ENCODE measurements around the gene C21orf58. TPM values are rescaled to one million over a fixed set of nuclear protein-coding genes. Genes with fewer than 3 reads are reported as not detected.

Gene C21orf58
- total RNA-seq, 1 experiment from 2014 or later: 10.8 TPM

- H3K4me2 ChIP-seq (ENCODE audit: low read length): no peak overlapping the region
- RAD21 ChIA-PET (ENCODE audit: low non-redundant PET in 1 of 2, low total read pairs in 2 of 2, uncharacterized antibody in 2 of 2, unreplicated experiment in 2 of 2): no interaction called here
- CTCF ChIA-PET: no interaction called here
- H3K9me3 ChIP-seq (ENCODE audit: control insufficient read depth in 1 of 2, insufficient read depth in 1 of 2, low read depth in 1 of 2, low read length in 2 of 2): no peaks in the 10 kb centered on the region
- no peak for ATAC-seq
- H3K79me2 ChIP-seq (ENCODE audit: insufficient read depth, low read length): no peaks in the 10 kb centered on the region
- H2AFZ ChIP-seq (ENCODE audit: low read depth, low read length, poor library complexity, severe bottlenecking): no peak overlapping the region
- no peak overlapping the region for H3K9ac ChIP-seq (ENCODE audit: low read length)
- H3K9me2 ChIP-seq (ENCODE audit: insufficient read depth): no peaks in the 10 kb centered on the region
- DNase-seq (ENCODE audit: low read depth, low spot score): no peak
- H3K36me3 ChIP-seq (ENCODE audit: control insufficient read depth in 1 of 2, insufficient read depth in 2 of 2, low read length in 2 of 2): peaks cover 0 to 2% of the 10 kb centered on the region in 2 experiments; a peak in 1 of 4 replicates
- no peak overlapping the region for H3K27ac ChIP-seq (ENCODE audit: low read depth, low read length)
- TF ChIP-seq POLR2A (IDR thresholded peaks at IDR 0.05; ENCODE audit: borderline replicate concordance, extremely low read depth, insufficient read depth, insufficient read length): no peak
- TF ChIP-seq POLR2AphosphoS5 (IDR thresholded peaks at IDR 0.05; ENCODE audit: low read depth, low read length): no peak
- TF ChIP-seq EZH2phosphoT487 (IDR thresholded peaks at IDR 0.05; ENCODE audit: borderline replicate concordance): no peak
- TF ChIP-seq SRF (IDR thresholded peaks at IDR 0.05; ENCODE audit: low read depth): no peak
- no peak for TF ChIP-seq CEBPB (IDR thresholded peaks at IDR 0.05; ENCODE audit: low read depth)
- TF ChIP-seq EZH2 (IDR thresholded peaks at IDR 0.05): no peak
- TF ChIP-seq, protein P1, sequence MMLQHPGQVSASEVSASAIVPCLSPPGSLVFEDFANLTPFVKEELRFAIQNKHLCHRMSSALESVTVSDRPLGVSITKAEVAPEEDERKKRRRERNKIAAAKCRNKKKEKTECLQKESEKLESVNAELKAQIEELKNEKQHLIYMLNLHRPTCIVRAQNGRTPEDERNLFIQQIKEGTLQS (IDR thresholded peaks at IDR 0.05): no peak
- no peak for TF ChIP-seq FOSL1 (IDR thresholded peaks at IDR 0.05; ENCODE audit: low read depth)
- no peak for TF ChIP-seq EGR1 (IDR thresholded peaks at IDR 0.05; ENCODE audit: low read depth)
- TF ChIP-seq ZBTB33 (IDR thresholded peaks at IDR 0.05; ENCODE audit: extremely low read depth, insufficient replicate concordance, low read length): no peak
- no peak for TF ChIP-seq ZNF274 (IDR thresholded peaks at IDR 0.05; ENCODE audit: low read depth, low read length)
- no peak for TF ChIP-seq TCF7L2 (IDR thresholded peaks at IDR 0.05; ENCODE audit: borderline replicate concordance, extremely low read depth, insufficient read depth, insufficient read length)
- TF ChIP-seq REST (IDR thresholded peaks at IDR 0.05; ENCODE audit: low read depth): no peak
- TF ChIP-seq YY1 (IDR thresholded peaks at IDR 0.05; ENCODE audit: extremely low read depth, insufficient replicate concordance, low read depth, low read length): no peak
- TF ChIP-seq CBX3 (IDR thresholded peaks at IDR 0.05; ENCODE audit: low read depth): no peak
- TF ChIP-seq ELF1 (IDR thresholded peaks at IDR 0.05; ENCODE audit: borderline replicate concordance, low read depth): no peak
- no peak for TF ChIP-seq SP1 (IDR thresholded peaks at IDR 0.05; ENCODE audit: low read depth)
- no peak for TF ChIP-seq ZFX (IDR thresholded peaks at IDR 0.05)
- no peaks in the 10 kb centered on the region for H3K27me3 ChIP-seq (ENCODE audit: insufficient read depth, low read length)
- POLR2A ChIA-PET: no interaction called here
- no peaks in the 10 kb centered on the region for H4K20me1 ChIP-seq (ENCODE audit: insufficient read depth)
- H3K4me1 ChIP-seq (ENCODE audit: control insufficient read depth in 1 of 2, insufficient read depth in 2 of 2, low read length in 2 of 2): no peaks in the 10 kb centered on the region
- BruUV-seq (replicated peaks): no TSS peak
- intact Hi-C loops (cut with micrococcal nuclease): no loop called here
- H3K4me3 ChIP-seq (replicated peaks in 1 of 2; ENCODE audit: low read depth in 1 of 2, low read length in 2 of 2): no peak overlapping the region
Observed at GRCh38 chr21:46301759-46302158, 21.9 kb downstream of the C21orf58 start.
